GM12878 (cell line): ENCODE measurements around the gene NOC2L. TPM values are rescaled to one million over a fixed set of nuclear protein-coding genes. Genes with fewer than 3 reads are reported as not detected.

Experiments
- ATAC-seq: fragments of 200-7000 bp; cut with Tn5 transposase; 3 replicates; pipeline ENCODE4 v1.9.1; 2020; ENCODE audit warnings: mild to moderate bottlenecking, moderate library complexity
- BruUV-seq: library from RNA; stranded (reverse); fragments of 400-500 nt; replicated peaks from 2 replicates; lab custom pipeline; 2021; lab: Mats Ljungman, UMichigan
- CTCF ChIA-PET: fragments of 300-600 bp; sonication (Branson Sonifier 250); formaldehyde crosslinking; extraction: SDS; loops from one replicate; lab custom pipeline; 2021; ENCODE audit warnings: inconsistent platforms; lab: Yijun Ruan, JAX
- POLR2A ChIA-PET: fragments of 350-600 bp; formaldehyde crosslinking; extraction: SDS; loops from one replicate; lab custom pipeline; 2021; ENCODE audit warnings: inconsistent platforms; lab: Charles Lee
- RAD21 ChIA-PET: fragments of 300-600 bp; sonication (Branson Sonifier 250); formaldehyde crosslinking; loops from one replicate; lab custom pipeline; 2023; ENCODE audit warnings: antibody characterized with exemption; ENCODE audit not compliant: unreplicated experiment; lab: Charles Lee
- SMC1A ChIA-PET: fragments of 300-600 bp; sonication (Branson Sonifier 250); formaldehyde crosslinking; loops from one replicate; lab custom pipeline; 2023; ENCODE audit not compliant: unreplicated experiment, uncharacterized antibody; lab: Charles Lee
- DNase-seq: peaks from one replicate; pipeline ENCODE4 v3.0.0-alpha.2; 2011; ENCODE audit warnings: low read depth, low spot score
- FAIRE-seq: peaks from 3 replicates; lab custom pipeline; 2011; peaks lifted over from hg19 to GRCh38; lab: Jason Lieb, UNC
- H2AFZ ChIP-seq: 2 replicates; pipeline ENCODE4 v1.6.0; 2011; ENCODE audit warnings: low read depth, low read length, control low read depth; ENCODE audit not compliant: control insufficient read depth
- H3K27ac ChIP-seq: 2 replicates; pipeline ENCODE4 v1.5.1; 2011; ENCODE audit warnings: control low read depth; ENCODE audit not compliant: control insufficient read depth, insufficient read depth
- H3K27me3 ChIP-seq, 2 experiments: replicated peaks in 1 of 2; 2 replicates each; pipeline versions ENCODE4 v1.6.0 to v1.6.1; 2011; ENCODE audit warnings: low read length in 1 of 2; ENCODE audit not compliant: control insufficient read depth in 2 of 2, insufficient read depth in 2 of 2
- H3K36me3 ChIP-seq, 2 experiments: 2 replicates each; pipeline ENCODE4 v1.5.1; 2011; ENCODE audit warnings: low read length in 1 of 2; ENCODE audit not compliant: control insufficient read depth in 2 of 2, insufficient read depth in 2 of 2
- H3K4me1 ChIP-seq: 2 replicates; pipeline ENCODE4 v1.6.1; 2011; ENCODE audit warnings: mild to moderate bottlenecking, low read length, moderate library complexity, mixed read lengths; ENCODE audit not compliant: control insufficient read depth, insufficient read depth
- H3K4me2 ChIP-seq: 2 replicates; pipeline ENCODE4 v1.6.0; 2011; ENCODE audit warnings: control low read depth; ENCODE audit not compliant: control insufficient read depth, insufficient read depth
- H3K4me3 ChIP-seq: fragments of 200-600 bp; sonication (generic); 2 replicates; pipeline ENCODE4 v1.5.1; 2016
- H3K79me2 ChIP-seq: 2 replicates; pipeline ENCODE4 v1.6.0; 2011; ENCODE audit warnings: low read length; ENCODE audit not compliant: control insufficient read depth, insufficient read depth
- H3K9ac ChIP-seq: 2 replicates; pipeline ENCODE4 v1.8.0; 2011; ENCODE audit warnings: low read length, control low read depth, mixed read lengths; ENCODE audit not compliant: control insufficient read depth, insufficient read depth
- H3K9me3 ChIP-seq: replicated peaks from 3 replicates; pipeline ENCODE4 v1.5.1; 2011; ENCODE audit warnings: mild to moderate bottlenecking, low read length; ENCODE audit not compliant: control insufficient read depth, insufficient read depth
- H4K20me1 ChIP-seq: 2 replicates; pipeline ENCODE4 v1.6.0; 2011; ENCODE audit not compliant: control insufficient read depth, insufficient read depth
- ELK1 ChIP-seq: IDR thresholded peaks from 2 replicates; pipeline ENCODE4 v1.6.1; 2012; ENCODE audit warnings: low read depth, low read length, improper control_type of control experiment
- GABPA ChIP-seq: IDR thresholded peaks from 2 replicates; pipeline ENCODE4 v1.6.1; 2014; ENCODE audit warnings: antibody characterized with exemption, low read depth, mild to moderate bottlenecking, inconsistent platforms
- HDGF ChIP-seq: fragments of 450-650 bp; IDR thresholded peaks from 2 replicates; pipeline ENCODE4 v1.6.1; 2016; ENCODE audit warnings: antibody characterized with exemption
- IKZF1 ChIP-seq: fragments of 450-650 bp; conservative IDR thresholded peaks from 2 replicates; pipeline ENCODE4 v1.6.1; 2017; ENCODE audit warnings: antibody characterized with exemption, mild to moderate bottlenecking
- IRF5 ChIP-seq: fragments of 450-650 bp; IDR thresholded peaks from 2 replicates; pipeline ENCODE4 v1.6.1; 2017; ENCODE audit warnings: borderline replicate concordance
- MAX ChIP-seq: IDR thresholded peaks from 2 replicates; pipeline ENCODE4 v1.6.1; 2012; ENCODE audit warnings: low read depth, low read length, improper control_type of control experiment
- NR2C2 ChIP-seq: IDR thresholded peaks from 2 replicates; pipeline ENCODE4 v1.6.1; 2011; ENCODE audit warnings: borderline replicate concordance, low read depth; ENCODE audit not compliant: control insufficient read depth, insufficient read length
- NR2F1 ChIP-seq: fragments of 450-650 bp; conservative IDR thresholded peaks from 2 replicates; pipeline ENCODE4 v1.6.1; 2017; ENCODE audit warnings: mild to moderate bottlenecking
- PAX8 ChIP-seq: fragments of 450-650 bp; IDR thresholded peaks from 2 replicates; pipeline ENCODE4 v1.6.1; 2017; ENCODE audit warnings: mild to moderate bottlenecking, moderate library complexity
- PML ChIP-seq: IDR thresholded peaks from 2 replicates; pipeline ENCODE4 v1.6.1; 2012; ENCODE audit warnings: low read length, inconsistent platforms
- USF2 ChIP-seq: IDR thresholded peaks from 2 replicates; pipeline ENCODE4 v1.6.1; 2011; ENCODE audit warnings: low read depth, low read length, improper control_type of control experiment, borderline replicate concordance
- WGBS: methylation state at CpG from one replicate; pipeline ENCODE4 v1.1.6; 2016; ENCODE audit warnings: low lambda C conversion rate; ENCODE audit not compliant: insufficient replicate concordance, insufficient coverage; ENCODE audit errors: missing lambda C conversion rate; 5-methylcytosine and 5-hydroxymethylcytosine counted together
- in situ Hi-C: fragments of 300-500 bp; cut with MboI; formaldehyde crosslinking; loops from 9 replicates; pipeline ENCODE4 v1.14.3; 2018; ENCODE audit warnings: mixed read lengths
- intact Hi-C: fragments of 100-400 bp; cut with micrococcal nuclease; formaldehyde crosslinking; loops from one replicate; pipeline ENCODE4 v1.14.2; 2022; ENCODE audit not compliant: unreplicated experiment
- polyA plus RNA-seq, 11 experiments: library from polyadenylated mRNA; depleted of rRNA in 4 of 11; unstranded in 6 of 11; stranded (reverse) in 5 of 11; fragments of >200 nt; fragmentation: Nextera tagmentation in 4 of 11; fragmentation: Illumina TruSeq in 1 of 11; extraction: Ambion mirVana in 4 of 11; extraction: Trizol in 1 of 11; gene quantifications; 1 replicate in 1 of 11; 2 replicates in 10 of 11; pipeline versions ENCODE4 v1.2.1 to v1.2.3, GENCODE V29; 2011 to 2016; ENCODE audit warnings: inconsistent platforms in 2 of 11, missing spikeins in 2 of 11, low read depth in 1 of 11
- total RNA-seq, 4 experiments: library from RNA; depleted of rRNA in 3 of 4; stranded (reverse); fragments of >200 nt in 3 of 4; fragmentation: Illumina TruSeq in 1 of 4; extraction: Trizol in 1 of 4; gene quantifications; 2 replicates each; pipeline versions ENCODE4 v1.2.1 to v1.2.3, GENCODE V29; 2013 to 2021

NOC2L gene
- total and polyA plus RNA-seq, 10 of the 15 experiments (the other 5 are each of a cell fraction or from before 2014, with no cell fraction given), result 1.3 to 171 (median 64.3) TPM

GRCh38 chr1:918353-918752 lies 40.7 kb downstream of the NOC2L start:
- no peaks in the 10 kb centered on the region for H3K36me3 ChIP-seq
- no peaks in the 10 kb centered on the region; the same call in none of the 2 replicates for H4K20me1 ChIP-seq
- H2AFZ ChIP-seq, result no peak overlapping the region
- no peak for ATAC-seq
- no peaks in the 10 kb centered on the region for H3K79me2 ChIP-seq
- no peaks in the 10 kb centered on the region for H3K4me1 ChIP-seq
- H3K4me2 ChIP-seq, result no peak overlapping the region
- intact Hi-C loops (no loop called here), in situ Hi-C loops (no loop called here)
- no peaks in the 10 kb centered on the region for H3K9me3 ChIP-seq
- 40% methylated on average over 15 of the region's 15 CpGs for WGBS
- H3K4me3 ChIP-seq, result no peak overlapping the region
- no peak for FAIRE-seq
- ChIA-PET SMC1A (no interaction called here), RAD21 (no interaction called here), POLR2A (no interaction called here), CTCF (no interaction called here)
- no TSS peak for BruUV-seq
- H3K9ac ChIP-seq, result no peak overlapping the region
- H3K27me3 ChIP-seq, result peaks cover 9 to 14% of the 10 kb centered on the region in 2 experiments
- no peak for DNase-seq
- H3K27ac ChIP-seq, result no peak overlapping the region
- no peak for TF ChIP-seq PML
- no peak for TF ChIP-seq USF2
- no peak for TF ChIP-seq ELK1
- TF ChIP-seq PAX8, result no peak
- TF ChIP-seq IRF5, result no peak
- TF ChIP-seq MAX, result no peak
- TF ChIP-seq GABPA, result no peak
- TF ChIP-seq NR2C2, result no peak
- no peak for TF ChIP-seq NR2F1
- TF ChIP-seq HDGF, result no peak
- TF ChIP-seq IKZF1, result no peak
